GM13977 (cell line): Measurements from ENCODE around the gene BHLHA9.

ENCODE experiments used
- DNase-seq: peaks from one replicate; pipeline ENCODE4 v3.0.0; 2012; ENCODE audit warnings: low spot score
- in situ Hi-C: fragments of 300-500 bp; cut with MboI; formaldehyde crosslinking; loops from one replicate; pipeline ENCODE4 v1.12.0; 2022; ENCODE audit warnings: low sequenced_read_pairs, low pct_unique_long_range_greater_than_20kb, mixed read lengths, inconsistent platforms; ENCODE audit not compliant: unreplicated experiment
- TF ChIP-seq, protein P1 (sequence below): IDR thresholded peaks from 2 replicates; pipeline ENCODE4 v1.5.1; 2012; ENCODE audit warnings: mild to moderate bottlenecking, control low read depth; ENCODE audit not compliant: insufficient read depth; ENCODE audit errors: extremely low read depth, missing control alignments

BHLHA9 gene

DNA sequence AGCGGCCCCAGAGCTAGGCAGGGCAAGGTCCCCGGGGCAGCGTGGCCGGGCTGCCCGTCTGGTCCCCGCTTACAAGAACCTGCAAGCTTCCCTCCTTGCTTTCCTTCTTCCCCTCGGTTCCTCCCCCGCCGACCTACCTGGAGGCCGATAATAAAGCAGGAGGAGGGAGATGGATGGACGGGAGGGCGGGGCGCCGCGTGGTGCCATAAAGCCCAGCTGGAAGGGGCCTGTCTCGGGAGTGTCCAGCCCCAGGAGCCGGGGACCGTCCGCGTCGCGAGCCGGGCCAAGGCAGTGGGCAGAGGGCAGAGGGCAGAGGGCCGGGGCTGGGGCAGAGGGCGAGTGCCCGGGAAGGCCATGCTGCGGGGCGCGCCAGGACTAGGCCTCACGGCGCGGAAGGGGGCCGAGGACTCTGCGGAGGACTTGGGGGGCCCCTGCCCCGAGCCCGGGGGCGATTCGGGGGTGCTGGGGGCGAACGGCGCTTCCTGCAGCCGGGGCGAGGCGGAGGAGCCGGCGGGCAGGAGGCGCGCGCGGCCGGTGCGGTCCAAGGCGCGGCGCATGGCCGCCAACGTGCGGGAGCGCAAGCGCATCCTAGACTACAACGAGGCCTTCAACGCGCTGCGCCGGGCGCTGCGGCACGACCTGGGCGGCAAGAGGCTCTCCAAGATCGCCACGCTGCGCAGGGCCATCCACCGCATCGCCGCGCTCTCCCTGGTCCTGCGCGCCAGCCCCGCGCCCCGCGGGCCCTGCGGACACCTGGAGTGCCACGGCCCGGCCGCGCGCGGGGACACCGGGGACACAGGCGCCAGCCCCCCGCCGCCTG, at the start of gene BHLHA9:
TSS of gene BHLHA9 (plus strand) at position 235 of the 820 bp plus-strand sequence. CDS start at position 355, 120 bp downstream.
- DNase-seq: no peak
- TF ChIP-seq, protein P1, sequence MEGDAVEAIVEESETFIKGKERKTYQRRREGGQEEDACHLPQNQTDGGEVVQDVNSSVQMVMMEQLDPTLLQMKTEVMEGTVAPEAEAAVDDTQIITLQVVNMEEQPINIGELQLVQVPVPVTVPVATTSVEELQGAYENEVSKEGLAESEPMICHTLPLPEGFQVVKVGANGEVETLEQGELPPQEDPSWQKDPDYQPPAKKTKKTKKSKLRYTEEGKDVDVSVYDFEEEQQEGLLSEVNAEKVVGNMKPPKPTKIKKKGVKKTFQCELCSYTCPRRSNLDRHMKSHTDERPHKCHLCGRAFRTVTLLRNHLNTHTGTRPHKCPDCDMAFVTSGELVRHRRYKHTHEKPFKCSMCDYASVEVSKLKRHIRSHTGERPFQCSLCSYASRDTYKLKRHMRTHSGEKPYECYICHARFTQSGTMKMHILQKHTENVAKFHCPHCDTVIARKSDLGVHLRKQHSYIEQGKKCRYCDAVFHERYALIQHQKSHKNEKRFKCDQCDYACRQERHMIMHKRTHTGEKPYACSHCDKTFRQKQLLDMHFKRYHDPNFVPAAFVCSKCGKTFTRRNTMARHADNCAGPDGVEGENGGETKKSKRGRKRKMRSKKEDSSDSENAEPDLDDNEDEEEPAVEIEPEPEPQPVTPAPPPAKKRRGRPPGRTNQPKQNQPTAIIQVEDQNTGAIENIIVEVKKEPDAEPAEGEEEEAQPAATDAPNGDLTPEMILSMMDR: no peak
- in situ Hi-C loops: loop anchor here (10.0 kb wide), 1 partner anchor 54 kb away; no protein-coding TSS in a partner anchor

DNA sequence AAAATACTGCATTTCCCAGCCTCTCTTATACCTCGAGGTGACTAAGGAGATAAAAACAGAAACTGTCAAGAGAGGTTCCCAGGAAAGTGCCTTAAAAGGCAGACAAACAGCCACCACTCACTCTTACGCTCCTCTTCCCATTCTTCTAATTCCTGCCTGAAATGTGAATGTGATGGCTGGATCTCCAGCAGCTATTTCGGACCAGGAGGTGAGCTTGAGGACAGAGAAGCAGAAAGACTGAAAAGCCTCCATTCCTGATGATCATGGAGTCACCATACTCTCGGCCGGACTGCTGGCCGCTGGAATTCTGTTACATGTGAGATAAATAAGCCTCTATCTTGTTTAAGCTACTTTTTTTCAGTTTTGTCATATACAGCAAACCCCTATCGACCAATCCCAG, 49.0 kb upstream of the BHLHA9 start:
- in situ Hi-C loops: no loop called here
- no peak for DNase-seq
- TF ChIP-seq, protein P1: no peak

DNA sequence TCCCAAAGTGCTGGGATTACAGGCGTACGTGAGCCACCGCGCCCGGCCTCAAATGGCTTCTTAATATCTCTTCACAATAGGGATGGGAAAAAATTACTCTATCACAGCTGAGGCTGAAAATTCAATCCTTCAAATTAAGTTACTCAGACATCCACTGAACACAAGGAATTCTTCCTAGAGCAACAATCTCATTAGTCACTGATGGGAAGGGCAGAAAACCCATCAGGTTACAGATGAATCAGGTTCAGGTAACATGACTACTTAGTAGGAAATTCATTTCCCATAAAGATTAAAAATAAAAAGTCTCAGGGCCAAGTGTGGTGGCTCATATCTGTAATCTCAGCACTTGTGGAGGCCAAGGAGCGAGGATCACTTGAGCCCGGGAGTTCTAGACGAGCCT, 47.9 kb upstream of the BHLHA9 start:
- DNase-seq: no peak
- TF ChIP-seq, protein P1: no peak
- in situ Hi-C loops: no loop called here

DNA sequence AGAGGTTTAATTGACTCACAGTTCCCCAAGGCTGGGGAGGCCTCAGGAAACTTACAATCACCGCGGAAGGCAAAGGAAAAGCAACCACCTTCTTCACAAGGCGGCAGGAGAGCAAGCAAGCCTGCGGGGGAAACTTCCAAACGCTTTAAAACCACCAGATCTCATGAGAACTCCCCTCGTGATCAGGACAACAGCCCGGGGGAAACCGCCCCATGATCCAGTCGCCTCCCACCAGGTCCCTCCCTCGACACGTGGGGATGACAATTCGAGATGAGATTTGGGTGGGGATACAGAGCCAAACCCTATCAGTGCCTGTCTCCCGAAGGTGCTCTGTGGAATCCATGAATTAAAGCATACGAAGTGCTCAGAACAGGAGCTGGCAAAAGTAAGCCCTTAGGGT, 46.6 kb upstream of the BHLHA9 start:
- in situ Hi-C loops: no loop called here
- DNase-seq: no peak
- TF ChIP-seq, protein P1: no peak

- TF ChIP-seq, protein P1: no peak
- in situ Hi-C loops: no loop called here
- no peak for DNase-seq
Measured at GRCh38 chr17:1224330-1224729, 45.9 kb upstream of the BHLHA9 start.

- in situ Hi-C loops: no loop called here
- DNase-seq: no peak
- TF ChIP-seq, protein P1: no peak
Measured at GRCh38 chr17:1226308-1226707, 43.9 kb upstream of the BHLHA9 start.
